Ectodermal cell (in vitro differentiated cells): Measurements from ENCODE around the gene ZNF600.
"Not testable (repeated sequence)": the region's sequence is repeated elsewhere in the genome, so short reads cannot be mapped to it uniquely, and the experiment has no call there.

Experiments used
- H3K27ac ChIP-seq: 2 replicates; pipeline ENCODE4 v1.7.0; 2013; ENCODE audit warnings: mild to moderate bottlenecking, low read depth, low read length; ENCODE audit not compliant: insufficient read depth, poor library complexity, severe bottlenecking
- H3K27me3 ChIP-seq: 2 replicates; pipeline ENCODE4 v1.7.0; 2013; ENCODE audit warnings: mild to moderate bottlenecking, low read length; ENCODE audit not compliant: insufficient read depth, control insufficient read depth, poor library complexity, severe bottlenecking
- H3K36me3 ChIP-seq: one replicate; pipeline ENCODE4 v1.7.0; 2013; ENCODE audit warnings: low read length; ENCODE audit not compliant: control insufficient read depth, insufficient read depth
- H3K4me1 ChIP-seq: one replicate; pipeline ENCODE4 v1.7.0; 2013; ENCODE audit warnings: low read length; ENCODE audit not compliant: control insufficient read depth, insufficient read depth
- H3K4me3 ChIP-seq: 2 replicates; pipeline ENCODE4 v1.7.0; 2013; ENCODE audit warnings: low read depth, low read length, control low read depth; ENCODE audit not compliant: insufficient read depth
- H3K9me3 ChIP-seq: 2 replicates; pipeline ENCODE4 v1.7.0; 2013; ENCODE audit warnings: mild to moderate bottlenecking, low read length, moderate library complexity; ENCODE audit not compliant: control insufficient read depth
- WGBS, 2 experiments: methylation state at CpG; one replicate each; pipeline ENCODE4 v1.1.7; 2013; ENCODE audit warnings: missing lambda C conversion rate in 2 of 2; 5-methylcytosine and 5-hydroxymethylcytosine counted together

ZNF600 gene

DNA sequence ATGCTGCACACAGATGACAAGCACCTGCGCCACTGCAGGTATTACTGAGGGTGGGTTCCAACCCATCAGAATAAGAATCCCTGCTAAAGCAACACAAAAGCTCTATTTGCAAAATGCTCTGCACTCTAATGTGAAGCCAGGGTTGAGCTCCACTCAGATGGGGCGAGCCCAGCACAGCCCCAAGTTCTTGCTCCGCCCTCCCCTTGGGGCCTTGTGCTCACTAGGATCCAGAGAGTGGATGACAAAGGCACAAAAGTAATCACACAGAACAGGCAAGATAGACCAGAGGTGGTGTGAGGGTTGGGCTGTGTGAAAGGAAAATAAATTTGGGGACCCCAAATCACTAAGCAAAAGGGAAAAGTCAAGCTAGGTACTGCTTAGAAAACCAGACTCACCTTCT is 43.5 kb downstream of the ZNF600 start:
- Histone ChIP-seq H3K27me3 (no peaks in the 10 kb centered on the region), H3K4me1 (peaks cover 11% of the 10 kb centered on the region), H3K27ac (no peak overlapping the region), H3K36me3 (no peaks in the 10 kb centered on the region), H3K4me3 (no peak overlapping the region), H3K9me3 (no peaks in the 10 kb centered on the region)
- 89 to 91% methylated on average over 3 of the region's 3 CpGs for WGBS, 2 experiments

- Histone ChIP-seq H3K27me3 (no peaks in the 10 kb centered on the region), H3K27ac (no peak overlapping the region), H3K4me3 (no peak overlapping the region), H3K36me3 (no peaks in the 10 kb centered on the region), H3K9me3 (no peaks in the 10 kb centered on the region), H3K4me1 (peaks cover 11% of the 10 kb centered on the region)
- WGBS, 2 experiments, result 91% methylated on average over 3 of the region's 3 CpGs
These were observed 44.1 kb downstream of the ZNF600 start for GRCh38 chr19:52742516-52742915.

DNA sequence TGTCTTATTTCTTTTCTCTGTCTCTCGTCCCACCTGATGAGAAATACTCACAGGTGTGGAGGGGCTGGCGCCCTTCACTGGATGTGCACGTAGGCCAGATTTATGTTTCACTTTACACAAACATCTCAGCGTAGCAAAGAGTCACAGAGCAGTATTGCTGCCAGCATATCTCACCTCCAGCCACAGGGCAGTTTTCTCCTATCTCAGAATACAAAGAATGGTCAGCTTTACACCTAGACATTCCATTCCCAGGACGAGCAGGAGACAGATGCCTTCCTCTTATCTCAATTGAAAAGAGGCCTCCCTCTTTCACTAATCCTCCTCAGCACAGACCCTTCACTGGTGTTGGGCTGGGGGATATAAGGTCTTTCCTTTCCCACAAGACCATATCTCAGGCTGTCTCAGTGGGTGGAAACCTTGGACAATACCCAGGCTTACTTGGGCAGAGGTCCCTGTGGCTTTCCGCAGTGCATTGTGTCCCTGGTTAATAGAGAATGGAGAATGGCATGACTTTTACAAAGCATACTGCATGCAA is 44.6 kb downstream of the ZNF600 start:
- Histone ChIP-seq H3K9me3 (no peaks in the 10 kb centered on the region), H3K4me3 (no peak overlapping the region), H3K27ac (no peak overlapping the region), H3K27me3 (no peaks in the 10 kb centered on the region), H3K4me1 (peaks cover 11% of the 10 kb centered on the region), H3K36me3 (no peaks in the 10 kb centered on the region)
- WGBS, 2 experiments, result 68 to 75% methylated on average over 6 of the region's 6 CpGs

DNA sequence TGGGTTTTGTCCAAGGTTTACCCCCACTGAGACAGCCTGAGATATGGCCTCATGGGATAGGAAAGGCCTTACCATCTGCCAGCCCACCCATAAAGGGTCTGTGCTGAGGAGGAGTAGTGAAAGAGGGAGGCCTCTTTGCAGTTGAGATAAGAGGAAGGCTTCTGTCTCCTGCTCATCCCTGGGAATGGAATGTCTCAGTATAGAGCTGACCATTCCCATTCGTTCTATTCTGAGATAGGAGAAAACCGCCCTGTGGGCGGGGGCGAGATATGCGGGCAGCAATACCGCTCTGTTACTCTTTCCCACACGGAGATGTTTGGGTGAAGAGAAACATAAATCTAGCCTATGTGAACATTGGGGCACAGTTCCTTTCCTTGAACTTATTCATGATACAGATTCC is 45.2 kb downstream of the ZNF600 start:
- peaks cover 11% of the 10 kb centered on the region for H3K4me1 ChIP-seq
- not testable (repeated sequence) for H3K27me3 ChIP-seq, H3K36me3 ChIP-seq, H3K9me3 ChIP-seq, H3K27ac ChIP-seq, H3K4me3 ChIP-seq
- 79% methylated on average over 7 of the region's 7 CpGs for WGBS, 2 experiments

GRCh38 chr19:52739576-52739975 is 47.0 kb downstream of the ZNF600 start:
- no peaks in the 10 kb centered on the region for H3K9me3 ChIP-seq
- no peaks in the 10 kb centered on the region for H3K36me3 ChIP-seq
- no peak overlapping the region for H3K27ac ChIP-seq
- WGBS, 2 experiments, result 93 to 95% methylated on average over 13 of the region's 14 CpGs
- H3K4me3 ChIP-seq, result no peak overlapping the region
- peaks cover 11% of the 10 kb centered on the region for H3K4me1 ChIP-seq
- H3K27me3 ChIP-seq, result no peaks in the 10 kb centered on the region

GRCh38 chr19:52735734-52736133 is 50.9 kb downstream of the ZNF600 start:
- WGBS, 2 experiments, result 17 to 18% methylated on average over 15 to 18 of the region's 18 CpGs
- Histone ChIP-seq H3K9me3 (no peaks in the 10 kb centered on the region), H3K4me3 (no peak overlapping the region)

GRCh38 chr19:52734893-52735661 is 51.5 kb downstream of the ZNF600 start, which contains the start of gene ZNF611:
ZNF611 (minus strand) TSS chr19:52735044; CDS start chr19:52715894, 19,150 bp downstream.
- H3K4me3 ChIP-seq, result peak within 1 kb of the TSS; percentile 82
- no peaks in the 10 kb centered on the region for H3K27me3 ChIP-seq
- 11% methylated on average over 37 to 38 of the region's 38 CpGs for WGBS, 2 experiments
- H3K27ac ChIP-seq, result peak within 1 kb of the TSS; percentile 92
- H3K36me3 ChIP-seq, result no peaks in the 10 kb centered on the region
- no peaks in the 10 kb centered on the region for H3K9me3 ChIP-seq
- H3K4me1 ChIP-seq, result no peaks in the 10 kb centered on the region

More at GRCh38 chr19:52735734-52736133, 50.9 kb downstream of the ZNF600 start:
- no peaks in the 10 kb centered on the region for H3K36me3 ChIP-seq
- peak overlapping the region; percentile 92 for H3K27ac ChIP-seq
- H3K4me1 ChIP-seq, result no peaks in the 10 kb centered on the region
- H3K27me3 ChIP-seq, result no peaks in the 10 kb centered on the region

DNA sequence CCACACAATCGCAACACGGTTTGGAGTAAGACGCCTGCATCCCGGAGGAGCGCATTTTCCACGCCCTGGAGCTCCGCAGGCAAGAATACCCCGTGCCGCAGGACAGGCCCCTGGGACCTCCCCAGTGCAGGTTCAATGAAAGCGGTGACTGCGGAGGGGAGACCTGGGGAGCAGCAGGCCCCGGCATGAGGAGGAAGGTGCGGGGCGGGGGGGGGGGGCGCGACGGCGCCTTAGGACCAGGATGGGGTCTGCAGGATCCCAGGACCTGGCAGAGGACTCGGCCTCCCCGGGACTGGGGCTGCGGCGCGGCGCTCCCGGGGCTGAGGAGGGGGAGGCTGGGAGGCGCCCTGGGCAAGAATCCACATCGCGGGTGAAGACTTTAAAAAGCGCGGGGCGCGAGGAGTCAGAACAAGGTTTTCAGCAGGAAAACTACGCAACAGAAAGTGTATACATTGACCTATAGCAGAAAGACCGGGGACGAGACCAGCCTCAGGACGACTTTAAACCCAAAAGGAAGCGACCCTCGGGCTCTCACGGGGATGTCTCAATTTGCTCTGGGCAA is 52.2 kb downstream of the ZNF600 start:
- no peak overlapping the region for H3K27ac ChIP-seq
- no peaks in the 10 kb centered on the region for H3K36me3 ChIP-seq
- no peaks in the 10 kb centered on the region for H3K27me3 ChIP-seq
- no peaks in the 10 kb centered on the region for H3K9me3 ChIP-seq
- H3K4me3 ChIP-seq, result peak overlapping the region; percentile 82
- WGBS, 2 experiments, result 0 to 1% methylated on average over 38 to 39 of the region's 39 CpGs
- H3K4me1 ChIP-seq, result no peaks in the 10 kb centered on the region

DNA sequence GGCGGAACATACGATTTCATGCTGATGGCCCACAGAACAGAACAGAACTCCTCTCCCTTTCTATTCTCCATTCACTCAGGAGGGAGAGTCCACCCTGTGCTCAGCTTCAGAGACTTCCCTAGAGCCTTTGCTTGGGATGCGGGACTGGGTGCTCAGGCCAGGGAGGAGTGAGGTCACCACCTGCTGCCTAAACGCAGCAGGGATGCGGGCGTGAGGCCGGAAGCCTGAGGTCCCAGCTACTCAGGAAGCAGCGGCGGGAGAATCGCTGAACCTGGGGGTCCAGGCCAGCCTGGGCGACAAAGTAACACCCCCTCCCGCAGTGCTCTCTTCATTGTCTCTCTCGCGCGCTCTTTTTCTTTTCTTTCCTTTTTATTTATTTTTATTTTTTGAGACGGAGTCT is 60.5 kb downstream of the ZNF600 start:
- not testable (repeated sequence) for H3K27ac ChIP-seq, H3K36me3 ChIP-seq, H3K27me3 ChIP-seq, H3K4me3 ChIP-seq, H3K4me1 ChIP-seq, H3K9me3 ChIP-seq
- WGBS, 2 experiments, result 91% methylated on average over 15 to 16 of the region's 16 CpGs

GRCh38 chr19:52725528-52725961 is 61.0 kb downstream of the ZNF600 start:
- Histone ChIP-seq H3K4me1 (no peaks in the 10 kb centered on the region), H3K27me3 (no peaks in the 10 kb centered on the region), H3K9me3 (no peaks in the 10 kb centered on the region), H3K4me3 (no peak overlapping the region), H3K36me3 (peaks cover 8% of the 10 kb centered on the region), H3K27ac (no peak overlapping the region)
- WGBS, 2 experiments, result 96% methylated on average over 24 of the region's 24 CpGs
